Measurements from ENCODE around the gene CAMTA1.

Gene CAMTA1

DNA sequence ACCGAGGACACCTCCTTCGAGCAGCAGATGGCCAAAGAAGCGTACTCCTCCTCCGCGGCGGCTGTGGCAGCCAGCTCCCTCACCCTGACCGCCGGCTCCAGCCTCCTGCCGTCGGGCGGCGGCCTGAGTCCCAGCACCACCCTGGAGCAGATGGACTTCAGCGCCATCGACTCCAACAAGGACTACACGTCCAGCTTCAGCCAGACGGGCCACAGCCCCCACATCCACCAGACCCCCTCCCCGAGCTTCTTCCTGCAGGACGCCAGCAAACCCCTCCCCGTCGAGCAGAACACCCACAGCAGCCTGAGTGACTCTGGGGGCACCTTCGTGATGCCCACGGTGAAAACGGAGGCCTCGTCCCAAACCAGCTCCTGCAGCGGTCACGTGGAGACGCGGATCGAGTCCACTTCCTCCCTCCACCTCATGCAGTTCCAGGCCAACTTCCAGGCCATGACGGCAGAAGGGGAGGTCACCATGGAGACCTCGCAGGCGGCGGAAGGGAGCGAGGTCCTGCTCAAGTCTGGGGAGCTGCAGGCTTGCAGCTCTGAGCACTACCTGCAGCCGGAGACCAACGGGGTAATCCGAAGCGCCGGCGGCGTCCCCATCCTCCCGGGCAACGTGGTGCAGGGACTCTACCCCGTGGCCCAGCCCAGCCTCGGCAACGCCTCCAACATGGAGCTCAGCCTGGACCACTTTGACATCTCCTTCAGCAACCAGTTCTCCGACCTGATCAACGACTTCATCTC, 879.1 kb downstream of the CAMTA1 start:
- DNase-seq: no peak

DNA sequence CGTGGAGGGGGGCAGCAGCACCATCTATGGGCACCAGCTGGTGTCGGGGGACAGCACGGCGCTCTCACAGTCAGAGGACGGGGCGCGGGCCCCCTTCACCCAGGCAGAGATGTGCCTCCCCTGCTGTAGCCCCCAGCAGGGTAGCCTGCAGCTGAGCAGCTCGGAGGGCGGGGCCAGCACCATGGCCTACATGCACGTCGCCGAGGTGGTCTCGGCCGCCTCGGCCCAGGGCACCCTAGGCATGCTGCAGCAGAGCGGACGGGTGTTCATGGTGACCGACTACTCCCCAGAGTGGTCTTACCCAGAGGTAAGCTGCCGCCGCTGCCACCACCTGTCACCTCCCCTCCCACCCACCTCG, 879.6 kb downstream of the CAMTA1 start:
- no peak for DNase-seq

DNA sequence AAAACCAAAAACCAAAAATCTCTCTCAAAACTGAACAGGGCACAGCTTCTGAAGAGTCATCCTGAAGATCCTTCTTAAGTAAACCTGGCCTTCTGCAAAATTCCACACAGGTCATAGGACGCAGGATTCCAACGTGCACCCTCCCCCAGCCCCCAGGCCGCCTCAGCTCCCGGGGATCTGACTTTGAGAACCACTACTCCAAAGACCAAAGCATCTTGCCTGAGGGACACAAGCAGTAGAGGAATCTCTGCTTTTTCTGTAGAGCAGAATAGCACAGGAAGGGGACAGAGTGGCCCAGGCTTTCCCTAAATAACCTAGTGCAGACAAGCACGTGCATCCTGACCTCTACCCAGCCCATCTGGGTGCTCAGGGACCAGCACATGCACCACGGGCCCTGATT, 881.0 kb downstream of the CAMTA1 start:
- no peak for DNase-seq

GRCh38 chr1:7667159-7667558, 881.9 kb downstream of the CAMTA1 start:
- no peak for DNase-seq

GRCh38 chr1:7667625-7668218, 882.5 kb downstream of the CAMTA1 start:
- DNase-seq: peak; percentile 57

GRCh38 chr1:7669559-7670311, 884.5 kb downstream of the CAMTA1 start:
- DNase-seq: no peak

GRCh38 chr1:7670334-7671145, 885.3 kb downstream of the CAMTA1 start:
- DNase-seq: no peak

DNA sequence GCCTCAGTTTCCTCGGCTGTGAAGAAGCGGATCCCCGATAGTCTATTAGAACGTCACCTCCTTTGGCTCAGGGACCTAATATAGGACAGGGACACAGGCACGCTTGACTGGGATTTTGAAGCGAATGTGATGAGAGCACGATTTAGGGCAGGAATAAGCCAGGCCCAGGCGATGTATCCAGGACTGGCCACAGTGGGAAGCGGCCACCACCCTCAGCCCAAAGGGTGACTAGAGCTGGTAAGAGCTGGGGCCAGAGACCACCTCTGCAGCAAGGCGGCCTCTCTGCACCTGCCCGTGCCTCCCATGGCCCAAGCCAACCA, 885.9 kb downstream of the CAMTA1 start:
- no peak for DNase-seq

DNA sequence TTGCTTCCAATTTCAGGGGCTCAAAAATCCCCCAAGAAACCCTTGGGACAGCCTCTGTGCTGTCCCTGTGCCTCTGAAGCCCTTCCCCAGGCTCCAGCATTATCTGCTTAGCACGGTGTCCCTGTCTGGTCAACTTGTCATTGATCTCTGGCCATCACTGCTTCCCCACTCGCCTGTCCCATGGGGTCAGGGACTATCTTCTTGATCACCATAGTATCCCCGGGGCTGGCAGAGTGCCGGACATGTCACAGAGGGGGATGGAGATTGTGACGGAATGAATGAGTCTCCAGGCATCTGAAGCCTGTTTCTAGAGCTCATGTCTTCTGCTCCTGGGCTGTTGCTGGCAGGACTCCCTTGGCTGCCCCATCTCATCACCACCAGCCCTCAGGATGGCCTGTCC, 886.4 kb downstream of the CAMTA1 start:
- no peak for DNase-seq

- no peak for DNase-seq
Observed at GRCh38 chr1:7672864-7673263, 887.6 kb downstream of the CAMTA1 start.

GRCh38 chr1:7674972-7675371, 889.7 kb downstream of the CAMTA1 start:
- no peak for DNase-seq

DNA sequence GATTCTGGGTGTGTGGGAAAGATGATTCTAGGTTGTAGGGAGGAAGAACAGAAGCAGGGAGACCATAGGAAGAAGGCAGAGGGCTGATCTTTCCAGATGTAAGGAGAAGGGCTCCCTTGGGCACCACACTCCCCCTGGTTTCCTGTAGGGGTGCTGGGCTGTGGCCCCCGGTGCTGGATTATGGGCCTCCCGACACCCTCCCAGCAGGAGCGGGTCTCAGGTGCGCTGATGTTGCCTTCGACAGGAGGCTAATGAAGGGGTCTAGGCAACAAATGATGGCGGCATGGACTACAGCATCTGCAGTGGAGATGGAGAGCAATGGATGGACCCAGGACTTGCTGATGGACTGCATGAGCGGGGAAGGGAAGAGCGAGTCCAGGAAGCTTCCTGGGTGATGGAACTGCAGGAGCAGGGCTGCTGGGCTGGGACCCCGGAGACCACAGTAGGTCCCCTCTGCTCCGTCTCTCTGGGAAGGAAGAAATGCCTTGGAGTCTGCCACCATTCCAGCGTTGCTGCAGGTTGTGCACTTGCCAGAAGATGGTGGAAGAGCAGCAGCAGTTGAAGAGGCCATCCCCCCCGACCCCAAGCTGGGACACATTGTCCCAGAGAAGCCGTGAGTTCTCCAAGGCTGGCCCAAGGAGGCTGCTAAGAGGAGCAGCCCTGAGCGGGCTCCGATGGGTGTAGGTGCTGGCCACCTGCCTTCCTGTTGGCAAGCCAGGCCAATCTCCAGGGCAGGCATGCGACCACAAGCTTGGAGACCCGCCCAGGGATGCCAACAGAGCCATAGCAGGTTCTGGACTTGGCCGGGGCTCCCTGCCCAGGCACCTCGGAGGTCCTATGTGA, 890.4 kb downstream of the CAMTA1 start:
- DNase-seq: no peak

GRCh38 chr1:7676274-7676945, 891.2 kb downstream of the CAMTA1 start:
- DNase-seq: no peak

- no peak for DNase-seq
Observed at GRCh38 chr1:7677111-7677510, 891.9 kb downstream of the CAMTA1 start.

- DNase-seq: no peak
Observed at GRCh38 chr1:7677815-7678214, 892.6 kb downstream of the CAMTA1 start.

DNA sequence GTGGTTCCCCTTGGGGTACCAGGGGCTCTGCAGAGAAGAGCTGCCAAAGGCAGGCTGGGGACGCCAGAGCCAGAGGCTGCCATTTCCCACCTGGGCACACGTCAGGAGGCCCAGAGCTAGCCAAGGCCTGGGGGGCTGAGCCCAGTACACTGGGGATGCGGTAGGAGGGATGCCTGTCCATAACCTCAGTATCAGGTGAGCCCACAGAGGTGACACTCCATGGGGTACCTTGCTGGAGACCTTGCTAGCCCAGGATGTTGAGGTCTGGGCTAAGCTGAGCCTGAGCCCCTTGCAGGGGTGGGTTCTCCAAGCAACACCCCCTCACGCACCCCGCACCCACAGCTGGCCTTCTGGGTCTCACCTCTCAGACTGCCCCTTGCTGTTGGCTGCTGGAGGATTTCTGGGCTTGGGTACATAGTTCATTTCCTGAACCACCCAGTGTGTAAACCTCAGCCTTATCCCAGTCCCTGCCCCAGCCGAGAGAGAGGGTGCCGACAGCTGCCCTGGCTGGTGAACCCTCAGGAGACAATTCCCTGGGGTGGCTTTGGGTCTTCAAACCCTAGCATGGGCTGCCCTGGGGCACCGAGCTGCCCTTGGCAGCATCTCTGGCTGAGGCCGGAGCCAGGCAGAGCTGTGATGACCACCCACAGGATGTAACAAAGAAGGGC, 893.4 kb downstream of the CAMTA1 start:
- no peak for DNase-seq

DNA sequence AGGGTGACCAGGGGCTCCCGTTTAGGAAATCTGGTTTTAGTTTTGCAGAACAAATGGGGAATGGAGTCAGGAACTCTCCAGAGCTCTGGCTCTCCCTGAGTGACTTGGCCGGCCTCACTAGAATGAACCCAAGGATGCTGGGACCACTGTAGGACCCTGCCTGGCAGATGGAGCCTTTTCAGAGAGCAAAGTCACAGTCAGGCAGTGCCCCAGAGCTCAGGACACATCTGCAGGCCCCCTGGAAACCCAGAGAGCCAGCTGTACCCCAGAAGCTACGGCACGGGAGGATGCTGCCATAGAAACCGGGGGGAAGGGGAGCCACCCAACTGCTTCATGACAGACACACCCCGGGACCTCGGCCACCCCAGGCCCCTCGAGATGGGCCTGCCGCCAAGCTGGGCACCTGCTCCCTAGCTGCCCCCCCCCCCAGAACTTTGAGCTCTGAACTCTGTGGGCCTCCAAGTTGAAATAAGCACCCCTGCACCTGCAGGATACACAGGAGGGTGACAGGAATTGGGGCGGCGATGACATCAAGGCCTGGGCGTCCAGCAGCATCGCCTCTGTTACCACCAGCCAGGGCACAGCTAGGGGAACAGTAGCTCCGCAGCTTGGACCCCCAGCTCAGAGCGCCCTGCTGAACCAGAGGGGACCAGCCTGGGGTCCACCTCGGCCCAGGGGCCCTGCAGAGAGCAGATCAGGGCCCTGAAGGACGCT, 894.1 kb downstream of the CAMTA1 start:
- DNase-seq: no peak

DNA sequence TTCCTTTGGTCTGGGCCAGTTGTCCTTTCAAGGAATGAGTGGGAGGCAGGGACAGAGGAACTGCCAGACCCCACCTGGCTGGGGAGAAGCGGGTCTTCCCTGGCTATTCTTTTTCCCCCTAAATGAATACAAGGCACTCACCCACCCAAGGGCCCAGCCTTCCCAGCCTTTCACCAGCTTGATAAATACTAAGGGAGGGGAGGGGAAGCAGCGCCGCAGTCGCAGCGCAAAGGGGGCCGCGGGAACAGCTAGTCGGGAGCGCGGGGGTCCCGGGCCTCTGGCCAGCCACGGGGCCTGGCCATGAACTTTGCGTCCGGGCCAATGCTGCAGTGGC, 894.6 kb downstream of the CAMTA1 start:
- no peak for DNase-seq

- peak; percentile 20 for DNase-seq
Observed at GRCh38 chr1:7680207-7680954, 895.1 kb downstream of the CAMTA1 start.

GRCh38 chr1:7680955-7681268, 895.7 kb downstream of the CAMTA1 start:
- DNase-seq: no peak
